SK-N-SH treated with all-trans-retinoic acid at 6 μM for 48 hours (cell line): Measurements from ENCODE around the gene ASIC5.
"Not testable (repeated sequence)": the region's sequence is repeated elsewhere in the genome, so short reads cannot be mapped to it uniquely, and the experiment has no call there.

Experiments
- ATAC-seq: fragments of 200-7000 bp; cut with Tn5 transposase; 3 replicates; pipeline ENCODE4 v1.9.1; 2020; ENCODE audit warnings: mild to moderate bottlenecking, moderate library complexity
- ARNTL ChIP-seq: fragments of 450-650 bp; formaldehyde crosslinking; IDR thresholded peaks from 2 replicates; pipeline ENCODE4 v1.5.0; 2020; ENCODE audit warnings: low read depth, mild to moderate bottlenecking, moderate library complexity, borderline replicate concordance
- BACH2 ChIP-seq: fragments of 250-450 bp; sonication (Bioruptor Pico); IDR thresholded peaks from 2 replicates; pipeline ENCODE4 v1.9.0; 2021; ENCODE audit warnings: mild to moderate bottlenecking, borderline replicate concordance
- CSDC2 ChIP-seq: fragments of 250-450 bp; sonication (Bioruptor Pico); IDR thresholded peaks from 2 replicates; pipeline ENCODE4 v1.5.0; 2020; ENCODE audit warnings: mild to moderate bottlenecking, moderate library complexity
- CSRNP3 ChIP-seq: fragments of 250-450 bp; sonication (Bioruptor Pico); IDR thresholded peaks from 2 replicates; pipeline ENCODE4 v1.5.1; 2021; ENCODE audit warnings: mild to moderate bottlenecking, moderate library complexity
- ESRRG ChIP-seq: fragments of 250-450 bp; sonication (Bioruptor Pico); IDR thresholded peaks from 2 replicates; pipeline ENCODE4 v1.6.1; 2021; ENCODE audit warnings: mild to moderate bottlenecking
- GLIS3 ChIP-seq: fragments of 250-450 bp; sonication (Bioruptor Pico); IDR thresholded peaks from 2 replicates; pipeline ENCODE4 v1.5.0; 2020; ENCODE audit warnings: mild to moderate bottlenecking, moderate library complexity
- ISL1 ChIP-seq: fragments of 250-450 bp; sonication (Bioruptor Pico); IDR thresholded peaks from 2 replicates; pipeline ENCODE4 v2.1.2; 2022; ENCODE audit warnings: mild to moderate bottlenecking, moderate library complexity
- OSR1 ChIP-seq: fragments of 250-450 bp; sonication (Bioruptor Pico); IDR thresholded peaks from 2 replicates; pipeline ENCODE4 v1.8.0; 2022; ENCODE audit warnings: moderate library complexity, mild to moderate bottlenecking, inconsistent platforms
- RARB ChIP-seq: fragments of 250-450 bp; sonication (Bioruptor Pico); IDR thresholded peaks from 2 replicates; pipeline ENCODE4 v1.8.0; 2021; ENCODE audit warnings: mild to moderate bottlenecking, moderate library complexity
- SNAI2 ChIP-seq: fragments of 250-450 bp; sonication (Bioruptor Pico); IDR thresholded peaks from 2 replicates; pipeline ENCODE4 v1.5.0; 2020; ENCODE audit warnings: mild to moderate bottlenecking, moderate library complexity
- TCF4 ChIP-seq: fragments of 250-450 bp; sonication (Bioruptor Pico); IDR thresholded peaks from 2 replicates; pipeline ENCODE4 v1.8.0; 2021; ENCODE audit warnings: mild to moderate bottlenecking, moderate library complexity, borderline replicate concordance
- TOX ChIP-seq: fragments of 250-450 bp; sonication (Bioruptor Pico); IDR thresholded peaks from 2 replicates; pipeline ENCODE4 v1.8.0; 2021; ENCODE audit warnings: mild to moderate bottlenecking, moderate library complexity, borderline replicate concordance
- TSHZ2 ChIP-seq: fragments of 250-450 bp; sonication (Bioruptor Pico); IDR thresholded peaks from 2 replicates; pipeline ENCODE4 v1.5.0; 2020; ENCODE audit warnings: mild to moderate bottlenecking, moderate library complexity
- ZC3H10 ChIP-seq: fragments of 250-450 bp; sonication (Bioruptor Pico); IDR thresholded peaks from 2 replicates; pipeline ENCODE4 v1.5.1; 2021; ENCODE audit warnings: mild to moderate bottlenecking, moderate library complexity
- ZFP3 ChIP-seq: fragments of 250-450 bp; sonication (Bioruptor Pico); IDR thresholded peaks from 2 replicates; pipeline ENCODE4 v1.5.0; 2020; ENCODE audit warnings: mild to moderate bottlenecking, moderate library complexity
- ZFP30 ChIP-seq: fragments of 450-650 bp; formaldehyde crosslinking; IDR thresholded peaks from 2 replicates; pipeline ENCODE4 v1.5.0; 2022; ENCODE audit warnings: mild to moderate bottlenecking, moderate library complexity
- ZNF565 ChIP-seq: fragments of 450-650 bp; formaldehyde crosslinking; conservative IDR thresholded peaks from 2 replicates; pipeline ENCODE4 v1.5.0; 2020; ENCODE audit warnings: low read depth, mild to moderate bottlenecking, moderate library complexity
- ZNF70 ChIP-seq: fragments of 450-650 bp; formaldehyde crosslinking; IDR thresholded peaks from 2 replicates; pipeline ENCODE4 v1.5.0; 2020; ENCODE audit warnings: mild to moderate bottlenecking, moderate library complexity
- TF ChIP-seq, protein P1 (sequence below): fragments of 250-450 bp; sonication (Bioruptor Pico); IDR thresholded peaks from 2 replicates; pipeline ENCODE4 v1.5.1; 2020; ENCODE audit warnings: low read depth, mild to moderate bottlenecking, moderate library complexity
- TF ChIP-seq, protein P2 (sequence below): fragments of 250-450 bp; sonication (Bioruptor Pico); IDR thresholded peaks from 2 replicates; pipeline ENCODE4 v1.8.0; 2020; ENCODE audit warnings: mild to moderate bottlenecking, moderate library complexity, borderline replicate concordance

ASIC5 gene

GRCh38 chr4:155802190-155802959 is 63.7 kb downstream of the ASIC5 start:
- ATAC-seq = no peak
- no peak for TF ChIP-seq ZNF565

GRCh38 chr4:155800685-155801343 is 65.3 kb downstream of the ASIC5 start:
- TF ChIP-seq CSRNP3 (CRISPR knock-in tag) = no peak
- no peak for TF ChIP-seq TSHZ2
- TF ChIP-seq ARNTL = no peak
- no peak for TF ChIP-seq SNAI2 (CRISPR knock-in tag)
- TF ChIP-seq ISL1 (CRISPR knock-in tag) = no peak
- TF ChIP-seq TOX = no peak
- no peak for TF ChIP-seq OSR1 (CRISPR knock-in tag)
- TF ChIP-seq ZFP3 (CRISPR knock-in tag) = no peak
- TF ChIP-seq RARB (CRISPR knock-in tag) = no peak
- TF ChIP-seq CSDC2 (CRISPR knock-in tag) = no peak
- no peak for TF ChIP-seq GLIS3 (CRISPR knock-in tag)
- no peak for TF ChIP-seq BACH2 (CRISPR knock-in tag)
- no peak for TF ChIP-seq ZFP30 (CRISPR knock-in tag)
- TF ChIP-seq, protein P1, sequence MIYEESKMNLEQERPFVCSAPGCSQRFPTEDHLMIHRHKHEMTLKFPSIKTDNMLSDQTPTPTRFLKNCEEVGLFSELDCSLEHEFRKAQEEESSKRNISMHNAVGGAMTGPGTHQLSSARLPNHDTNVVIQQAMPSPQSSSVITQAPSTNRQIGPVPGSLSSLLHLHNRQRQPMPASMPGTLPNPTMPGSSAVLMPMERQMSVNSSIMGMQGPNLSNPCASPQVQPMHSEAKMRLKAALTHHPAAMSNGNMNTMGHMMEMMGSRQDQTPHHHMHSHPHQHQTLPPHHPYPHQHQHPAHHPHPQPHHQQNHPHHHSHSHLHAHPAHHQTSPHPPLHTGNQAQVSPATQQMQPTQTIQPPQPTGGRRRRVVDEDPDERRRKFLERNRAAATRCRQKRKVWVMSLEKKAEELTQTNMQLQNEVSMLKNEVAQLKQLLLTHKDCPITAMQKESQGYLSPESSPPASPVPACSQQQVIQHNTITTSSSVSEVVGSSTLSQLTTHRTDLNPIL (CRISPR knock-in tag) = no peak
- TF ChIP-seq ZNF565 = no peak
- ATAC-seq = no peak

DNA sequence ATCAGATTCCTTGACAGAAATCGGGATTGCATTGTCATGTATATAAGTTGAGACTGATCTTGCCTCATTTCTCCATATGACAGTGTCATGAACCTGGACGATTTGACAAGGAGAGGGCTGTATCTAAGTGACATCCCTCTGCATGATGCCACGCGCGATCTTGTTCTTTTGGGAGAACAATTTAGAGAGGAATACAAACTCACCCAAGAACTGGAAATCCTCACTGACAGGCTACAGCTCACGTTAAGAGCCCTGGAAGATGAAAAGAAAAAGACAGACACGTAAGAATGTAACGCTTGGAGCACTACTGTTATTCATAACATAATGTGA is 66.3 kb downstream of the ASIC5 start:
- TF ChIP-seq CSDC2 (CRISPR knock-in tag) (no peak), ZFP3 (CRISPR knock-in tag) (no peak)
- TF ChIP-seq, protein P2, sequence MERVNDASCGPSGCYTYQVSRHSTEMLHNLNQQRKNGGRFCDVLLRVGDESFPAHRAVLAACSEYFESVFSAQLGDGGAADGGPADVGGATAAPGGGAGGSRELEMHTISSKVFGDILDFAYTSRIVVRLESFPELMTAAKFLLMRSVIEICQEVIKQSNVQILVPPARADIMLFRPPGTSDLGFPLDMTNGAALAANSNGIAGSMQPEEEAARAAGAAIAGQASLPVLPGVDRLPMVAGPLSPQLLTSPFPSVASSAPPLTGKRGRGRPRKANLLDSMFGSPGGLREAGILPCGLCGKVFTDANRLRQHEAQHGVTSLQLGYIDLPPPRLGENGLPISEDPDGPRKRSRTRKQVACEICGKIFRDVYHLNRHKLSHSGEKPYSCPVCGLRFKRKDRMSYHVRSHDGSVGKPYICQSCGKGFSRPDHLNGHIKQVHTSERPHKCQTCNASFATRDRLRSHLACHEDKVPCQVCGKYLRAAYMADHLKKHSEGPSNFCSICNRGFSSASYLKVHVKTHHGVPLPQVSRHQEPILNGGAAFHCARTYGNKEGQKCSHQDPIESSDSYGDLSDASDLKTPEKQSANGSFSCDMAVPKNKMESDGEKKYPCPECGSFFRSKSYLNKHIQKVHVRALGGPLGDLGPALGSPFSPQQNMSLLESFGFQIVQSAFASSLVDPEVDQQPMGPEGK = no peak
- no peak for ATAC-seq

DNA sequence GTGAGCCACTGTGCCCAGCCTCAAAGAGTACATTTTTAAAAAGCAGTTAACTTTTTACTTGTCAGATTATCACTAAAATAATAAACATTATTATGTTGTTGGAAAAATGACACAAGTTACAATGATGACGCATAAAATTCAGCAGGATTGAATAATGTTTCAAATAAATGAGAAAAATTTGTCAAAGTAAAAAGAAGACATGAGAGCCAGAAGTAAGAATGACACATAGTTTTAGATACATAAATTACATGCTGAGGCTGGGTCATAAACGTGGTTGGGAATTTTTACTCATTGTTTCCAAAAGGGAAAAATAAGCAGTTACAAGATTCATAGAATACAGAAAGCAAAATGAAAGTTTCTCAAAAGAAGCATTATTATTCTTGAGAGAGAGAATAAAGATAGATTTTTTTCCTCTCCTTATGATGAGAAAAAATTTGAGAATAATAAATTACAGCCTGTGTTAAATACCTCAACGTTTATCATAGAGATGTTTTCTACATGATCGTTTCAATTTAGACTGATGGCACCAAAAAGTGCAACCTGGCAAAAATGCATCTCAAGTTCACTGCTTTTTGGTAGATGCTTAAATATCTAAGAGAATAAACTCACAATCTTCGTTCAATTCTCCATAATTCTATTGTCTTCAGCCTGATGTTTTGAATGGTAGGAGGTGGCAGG is 66.8 kb downstream of the ASIC5 start:
- no peak for TF ChIP-seq CSRNP3 (CRISPR knock-in tag)
- no peak for TF ChIP-seq TCF4 (CRISPR knock-in tag)
- TF ChIP-seq ZFP30 (CRISPR knock-in tag) = no peak
- TF ChIP-seq ARNTL = no peak
- TF ChIP-seq TSHZ2 = no peak
- TF ChIP-seq OSR1 (CRISPR knock-in tag) = no peak
- TF ChIP-seq ZNF70 (CRISPR knock-in tag) = no peak
- TF ChIP-seq RARB (CRISPR knock-in tag) = no peak
- TF ChIP-seq ESRRG = no peak
- no peak for TF ChIP-seq ZNF565
- TF ChIP-seq ZC3H10 (CRISPR knock-in tag) = no peak

GRCh38 chr4:155797581-155797980 is 68.5 kb downstream of the ASIC5 start:
- ATAC-seq = not testable (repeated sequence)

More for the DNA sequence above, 66.8 kb downstream of the ASIC5 start:
- no peak for ATAC-seq
